HCT116 (cell line): ENCODE measurements around the gene RPL22L1. TPM values are rescaled to one million over a fixed set of nuclear protein-coding genes. Genes with fewer than 3 reads are reported as not detected.

Experiments used
- ATAC-seq: fragments of 200-7000 bp; cut with Tn5 transposase; 2 replicates; pipeline ENCODE4 v1.9.1; 2020; ENCODE audit warnings: mild to moderate bottlenecking, moderate library complexity
- BruUV-seq: library from RNA; stranded (reverse); fragments of 400-500 nt; replicated peaks from 2 replicates; lab custom pipeline; 2021; lab: Mats Ljungman, UMichigan
- CTCF ChIA-PET: fragments of 300-600 bp; sonication (Branson Sonifier 250); formaldehyde crosslinking; loops from one replicate; lab custom pipeline; 2021; ENCODE audit warnings: antibody characterized with exemption; lab: Charles Lee
- POLR2A ChIA-PET: fragments of 300-600, 350-600 bp; sonication (Branson Sonifier 250); formaldehyde crosslinking; loops from one replicate; lab custom pipeline; 2021; ENCODE audit warnings: antibody characterized with exemption; lab: Charles Lee
- RAD21 ChIA-PET, 2 experiments: fragments of 300-600 bp; sonication (Branson Sonifier 250); formaldehyde crosslinking; loops; one replicate each; lab custom pipeline; 2023; ENCODE audit warnings: low total read pairs in 2 of 2; ENCODE audit not compliant: uncharacterized antibody in 2 of 2, unreplicated experiment in 2 of 2, low non-redundant PET in 1 of 2; lab: Charles Lee
- DNase-seq: peaks from one replicate; pipeline ENCODE4 v3.0.0-alpha.2; 2010; ENCODE audit warnings: low read depth, low spot score
- H2AFZ ChIP-seq: fragments of 200-600 bp; shearing (Covaris generic), sonication (generic); 2 replicates; pipeline ENCODE4 v1.6.1; 2017; ENCODE audit warnings: low read depth, mixed run types, mixed read lengths, antibody characterized with exemption, low read length; ENCODE audit not compliant: poor library complexity, severe bottlenecking
- H3K27ac ChIP-seq: 2 replicates; pipeline ENCODE4 v1.5.1; 2012; ENCODE audit warnings: low read depth, low read length
- H3K27me3 ChIP-seq: fragments of 200-600 bp; sonication (generic); 2 replicates; pipeline ENCODE4 v1.6.1; 2016; ENCODE audit warnings: mixed run types, low read length, mixed read lengths; ENCODE audit not compliant: insufficient read depth
- H3K36me3 ChIP-seq, 2 experiments: fragments of 200-500 bp in 1 of 2; fragments of 200-600 bp in 1 of 2; sonication (Bioruptor generic) in 1 of 2; sonication (generic) in 1 of 2; 2 replicates each; pipeline versions ENCODE4 v1.5.1 to v1.6.1; 2014 to 2016; ENCODE audit warnings: low read length in 2 of 2, inconsistent platforms in 1 of 2, mixed read lengths in 1 of 2, mixed run types in 1 of 2; ENCODE audit not compliant: insufficient read depth in 2 of 2, control insufficient read depth in 1 of 2
- H3K4me1 ChIP-seq, 2 experiments: fragments of 200-600 bp in 1 of 2; sonication (generic) in 1 of 2; 2 replicates each; pipeline versions ENCODE4 v1.5.1 to v1.6.1; 2012 to 2017; ENCODE audit warnings: low read length in 2 of 2, inconsistent platforms in 1 of 2, mild to moderate bottlenecking in 1 of 2, mixed read lengths in 1 of 2, mixed run types in 1 of 2, moderate library complexity in 1 of 2; ENCODE audit not compliant: insufficient read depth in 2 of 2, control insufficient read depth in 1 of 2
- H3K4me2 ChIP-seq: fragments of 200-600 bp; sonication (generic); 2 replicates; pipeline ENCODE4 v1.6.1; 2017; ENCODE audit warnings: mixed run types, low read length, mixed read lengths
- H3K4me3 ChIP-seq, 2 experiments: fragments of 200-600 bp in 1 of 2; sonication (generic) in 1 of 2; replicated peaks in 1 of 2; 2 replicates each; pipeline ENCODE4 v1.5.1; 2011 to 2016; ENCODE audit warnings: low read length in 2 of 2, control low read depth in 1 of 2, low read depth in 1 of 2, mild to moderate bottlenecking in 1 of 2, mixed read lengths in 1 of 2, mixed run types in 1 of 2
- H3K79me2 ChIP-seq: fragments of 200-600 bp; sonication (generic); 2 replicates; pipeline ENCODE4 v1.6.1; 2017; ENCODE audit warnings: mild to moderate bottlenecking, mixed run types, low read length, moderate library complexity, mixed read lengths; ENCODE audit not compliant: insufficient read depth
- H3K9ac ChIP-seq: fragments of 200-600 bp; sonication (generic); 2 replicates; pipeline ENCODE4 v1.6.1; 2016; ENCODE audit warnings: low read length, mixed read lengths
- H3K9me2 ChIP-seq: fragments of 200-600 bp; sonication (generic), shearing (Covaris generic); 2 replicates; pipeline ENCODE4 v1.6.1; 2017; ENCODE audit warnings: mixed run types, mild to moderate bottlenecking, moderate library complexity; ENCODE audit not compliant: insufficient read depth
- H3K9me3 ChIP-seq, 2 experiments: fragments of 200-500 bp in 1 of 2; fragments of 200-600 bp in 1 of 2; sonication (Bioruptor generic) in 1 of 2; sonication (generic) in 1 of 2; 2 replicates each; pipeline ENCODE4 v1.6.1; 2014 to 2017; ENCODE audit warnings: low read length in 2 of 2, mixed read lengths in 2 of 2, inconsistent platforms in 1 of 2, low read depth in 1 of 2, mild to moderate bottlenecking in 1 of 2, mixed run types in 1 of 2, moderate library complexity in 1 of 2; ENCODE audit not compliant: control insufficient read depth in 1 of 2, insufficient read depth in 1 of 2
- H4K20me1 ChIP-seq: fragments of 200-600 bp; sonication (generic), shearing (Covaris generic); 2 replicates; pipeline ENCODE4 v1.6.1; 2017; ENCODE audit warnings: mixed run types, mild to moderate bottlenecking, moderate library complexity; ENCODE audit not compliant: insufficient read depth
- CEBPB ChIP-seq: IDR thresholded peaks from 2 replicates; pipeline ENCODE4 v1.6.1; 2012; ENCODE audit warnings: low read depth
- ELF1 ChIP-seq: IDR thresholded peaks from 2 replicates; pipeline ENCODE4 v1.6.1; 2012; ENCODE audit warnings: low read depth, borderline replicate concordance
- EZH2phosphoT487 ChIP-seq: fragments of 200-600 bp; IDR thresholded peaks from 2 replicates; pipeline ENCODE4 v1.6.1; 2018; ENCODE audit warnings: antibody characterized with exemption, borderline replicate concordance
- FOSL1 ChIP-seq: IDR thresholded peaks from 2 replicates; pipeline ENCODE4 v1.6.1; 2012; ENCODE audit warnings: low read depth
- JUND ChIP-seq: IDR thresholded peaks from 2 replicates; pipeline ENCODE4 v1.6.1; 2012
- POLR2A ChIP-seq: IDR thresholded peaks from 2 replicates; pipeline ENCODE4 v1.7.0; 2011; ENCODE audit warnings: borderline replicate concordance; ENCODE audit not compliant: insufficient read depth, insufficient read length; ENCODE audit errors: extremely low read depth
- SIN3A ChIP-seq: IDR thresholded peaks from 2 replicates; pipeline ENCODE4 v1.6.1; 2012; ENCODE audit warnings: low read depth
- SRF ChIP-seq: IDR thresholded peaks from 2 replicates; pipeline ENCODE4 v1.6.1; 2012; ENCODE audit warnings: low read depth
- ZFX ChIP-seq: fragments of 450-650 bp; IDR thresholded peaks from 2 replicates; pipeline ENCODE4 v1.6.1; 2017
- ZNF274 ChIP-seq: fragments of 200-500 bp; sonication (Bioruptor generic); IDR thresholded peaks from 2 replicates; pipeline ENCODE4 v1.6.1; 2014; ENCODE audit warnings: mild to moderate bottlenecking, low read depth, low read length, inconsistent platforms
- intact Hi-C: fragments of 100-400 bp; cut with micrococcal nuclease; formaldehyde crosslinking; loops from 2 replicates; pipeline ENCODE4 v1.10.0; 2022
- total RNA-seq: library from RNA; stranded (reverse); gene quantifications from one replicate; pipeline ENCODE4 v1.2.1, GENCODE V29; 2021; ENCODE audit not compliant: unreplicated experiment
- TF ChIP-seq, protein P1 (sequence below): IDR thresholded peaks from 2 replicates; pipeline ENCODE4 v1.6.1; 2012
- TF ChIP-seq, protein P2 (sequence below), 3 experiments: fragments of 200-600 bp in 1 of 3; sonication (generic) in 1 of 3; IDR thresholded peaks in 2 of 3; conservative IDR thresholded peaks in 1 of 3; 2 replicates each; pipeline ENCODE4 v1.5.1; 2012 to 2017; ENCODE audit warnings: low read depth in 2 of 3, low read length in 2 of 3, antibody characterized with exemption in 1 of 3, borderline replicate concordance in 1 of 3, control low read depth in 1 of 3, mild to moderate bottlenecking in 1 of 3, mixed read lengths in 1 of 3, mixed run types in 1 of 3, moderate library complexity in 1 of 3; ENCODE audit not compliant: insufficient read depth in 1 of 3

RPL22L1 gene
- total RNA-seq, 1 experiment from 2014 or later, result 492 TPM

DNA sequence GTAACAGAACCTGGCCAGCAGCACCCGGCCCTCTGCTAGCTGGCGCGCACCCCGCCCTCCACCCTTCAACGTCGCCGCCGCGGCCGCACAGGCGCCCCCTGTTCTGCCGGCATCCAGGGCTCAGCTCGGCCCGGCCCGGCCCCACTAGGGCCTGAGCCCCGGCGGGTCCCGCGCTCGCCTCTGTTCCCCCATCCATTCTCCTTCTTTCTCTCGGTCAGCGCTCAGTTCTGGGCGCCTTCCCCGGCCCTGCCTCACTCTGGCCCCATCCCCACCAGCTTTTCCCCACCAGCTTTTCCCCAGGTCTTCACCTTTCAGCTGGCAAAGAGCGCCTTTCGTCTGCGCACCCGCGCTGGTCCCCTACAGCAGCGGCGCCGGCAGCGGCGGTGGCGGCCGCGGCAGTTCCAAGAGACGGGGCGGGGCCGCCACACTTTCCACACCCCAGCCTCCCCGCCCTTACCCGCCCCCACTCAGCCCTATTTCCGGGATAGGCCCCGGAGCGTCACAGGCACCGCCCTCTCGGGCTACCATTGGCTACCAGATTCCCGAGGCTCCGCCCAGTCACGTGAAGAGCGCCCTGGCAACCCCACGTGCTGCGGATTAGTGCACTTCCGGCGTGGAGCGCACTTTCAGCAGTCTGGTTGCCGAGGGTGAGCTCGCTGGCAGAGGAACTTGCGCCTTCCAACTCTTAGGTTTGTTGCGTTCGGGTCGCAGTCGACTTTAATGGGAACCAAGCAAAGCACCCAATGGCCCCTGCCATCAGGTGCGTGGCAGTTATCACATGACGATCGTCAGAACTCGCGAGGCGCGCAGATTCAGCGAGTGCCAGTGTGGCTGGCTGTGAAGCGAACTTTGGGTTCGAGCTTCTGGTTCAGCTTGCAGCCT is 38.5 kb upstream of the RPL22L1 start, which contains the start of gene EIF5A2 (continued):
- TF ChIP-seq, protein P1, sequence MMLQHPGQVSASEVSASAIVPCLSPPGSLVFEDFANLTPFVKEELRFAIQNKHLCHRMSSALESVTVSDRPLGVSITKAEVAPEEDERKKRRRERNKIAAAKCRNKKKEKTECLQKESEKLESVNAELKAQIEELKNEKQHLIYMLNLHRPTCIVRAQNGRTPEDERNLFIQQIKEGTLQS, result no peak
- TF ChIP-seq FOSL1, result no peak
- TF ChIP-seq SIN3A, result no peak
- TF ChIP-seq JUND, result no peak
- TF ChIP-seq ELF1, result peak; percentile 88
- TF ChIP-seq ZNF274, result no peak
- TF ChIP-seq, all 23 proteins: peak for 8

DNA sequence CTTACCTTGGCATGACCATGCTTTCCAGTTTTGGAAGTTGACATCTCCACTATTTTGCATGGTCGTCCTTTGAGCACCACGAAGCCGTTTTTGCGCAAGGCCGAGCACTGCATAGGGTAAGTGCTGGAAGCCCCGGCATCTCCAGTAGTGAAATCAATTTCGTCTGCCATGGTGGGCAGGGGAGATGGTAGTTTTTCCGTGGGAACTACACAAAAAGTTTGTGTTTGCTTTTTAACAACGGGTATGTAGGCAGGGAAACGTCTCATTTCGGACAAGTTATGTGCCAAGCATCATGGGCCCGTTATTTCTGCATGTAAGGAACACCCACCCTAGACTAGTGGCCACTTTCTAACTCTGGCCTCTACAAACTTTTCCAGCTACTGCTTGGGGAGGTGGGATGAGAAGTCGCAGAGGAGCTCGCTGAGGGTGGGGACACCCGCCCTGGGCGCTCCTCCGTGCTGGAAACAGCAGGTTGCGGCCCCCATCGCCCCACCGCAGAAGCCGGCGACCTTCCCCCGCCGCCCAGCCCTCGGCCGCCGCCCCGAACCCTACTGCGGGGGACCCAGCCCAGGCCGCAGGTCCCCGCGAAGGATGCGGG is 37.7 kb upstream of the RPL22L1 start:
- Histone ChIP-seq H3K4me2 (peak overlapping the region; percentile 89), H3K9me2 (no peaks in the 10 kb centered on the region), H4K20me1 (no peaks in the 10 kb centered on the region), H2AFZ (no peak overlapping the region), H3K4me1 (peaks cover 4 to 18% of the 10 kb centered on the region in 2 experiments; a peak in 3 of 4 replicates), H3K36me3 (no peaks in the 10 kb centered on the region), H3K27ac (peak overlapping the region; percentile 51; the same call in 1 of the 2 replicates), H3K79me2 (no peaks in the 10 kb centered on the region), H3K4me3 (peak overlapping the region; percentile 64 to 80), H3K9ac (peak overlapping the region; percentile 76), H3K27me3 (no peaks in the 10 kb centered on the region), H3K9me3 (no peaks in the 10 kb centered on the region; a peak in 1 of 4 replicates)
- ChIA-PET POLR2A (no interaction called here), RAD21 (no interaction called here), CTCF (interaction anchor here (1.1 kb wide), 1 partner anchor 59 kb away, joined by 4 read pairs; no protein-coding TSS in a partner anchor)
- DNase-seq (no peak), ATAC-seq (peak; percentile 20)
- intact Hi-C loops, result no loop called here
- TF ChIP-seq SRF, result no peak
- no peak for TF ChIP-seq CEBPB
- no peak for TF ChIP-seq EZH2phosphoT487
- TF ChIP-seq ZNF274, result no peak
- no peak for TF ChIP-seq ZFX
- TF ChIP-seq, protein P2, sequence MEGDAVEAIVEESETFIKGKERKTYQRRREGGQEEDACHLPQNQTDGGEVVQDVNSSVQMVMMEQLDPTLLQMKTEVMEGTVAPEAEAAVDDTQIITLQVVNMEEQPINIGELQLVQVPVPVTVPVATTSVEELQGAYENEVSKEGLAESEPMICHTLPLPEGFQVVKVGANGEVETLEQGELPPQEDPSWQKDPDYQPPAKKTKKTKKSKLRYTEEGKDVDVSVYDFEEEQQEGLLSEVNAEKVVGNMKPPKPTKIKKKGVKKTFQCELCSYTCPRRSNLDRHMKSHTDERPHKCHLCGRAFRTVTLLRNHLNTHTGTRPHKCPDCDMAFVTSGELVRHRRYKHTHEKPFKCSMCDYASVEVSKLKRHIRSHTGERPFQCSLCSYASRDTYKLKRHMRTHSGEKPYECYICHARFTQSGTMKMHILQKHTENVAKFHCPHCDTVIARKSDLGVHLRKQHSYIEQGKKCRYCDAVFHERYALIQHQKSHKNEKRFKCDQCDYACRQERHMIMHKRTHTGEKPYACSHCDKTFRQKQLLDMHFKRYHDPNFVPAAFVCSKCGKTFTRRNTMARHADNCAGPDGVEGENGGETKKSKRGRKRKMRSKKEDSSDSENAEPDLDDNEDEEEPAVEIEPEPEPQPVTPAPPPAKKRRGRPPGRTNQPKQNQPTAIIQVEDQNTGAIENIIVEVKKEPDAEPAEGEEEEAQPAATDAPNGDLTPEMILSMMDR (IDR thresholded peaks at IDR 0.05 in 2 of 3, conservative IDR thresholded peaks at IDR 0.05 in 1 of 3; ENCODE audit: borderline replicate concordance in 1 of 3, insufficient read depth in 1 of 3, low read depth in 2 of 3, low read length in 2 of 3), result no peak
- TF ChIP-seq, protein P1, result no peak
- TF ChIP-seq POLR2A, result no peak
- no TSS peak for BruUV-seq
